ENCODE measurements around the gene HS3ST6.
"Not testable (repeated sequence)": the region's sequence is repeated elsewhere in the genome, so short reads cannot be mapped to it uniquely, and the experiment has no call there.

The HS3ST6 gene

DNA sequence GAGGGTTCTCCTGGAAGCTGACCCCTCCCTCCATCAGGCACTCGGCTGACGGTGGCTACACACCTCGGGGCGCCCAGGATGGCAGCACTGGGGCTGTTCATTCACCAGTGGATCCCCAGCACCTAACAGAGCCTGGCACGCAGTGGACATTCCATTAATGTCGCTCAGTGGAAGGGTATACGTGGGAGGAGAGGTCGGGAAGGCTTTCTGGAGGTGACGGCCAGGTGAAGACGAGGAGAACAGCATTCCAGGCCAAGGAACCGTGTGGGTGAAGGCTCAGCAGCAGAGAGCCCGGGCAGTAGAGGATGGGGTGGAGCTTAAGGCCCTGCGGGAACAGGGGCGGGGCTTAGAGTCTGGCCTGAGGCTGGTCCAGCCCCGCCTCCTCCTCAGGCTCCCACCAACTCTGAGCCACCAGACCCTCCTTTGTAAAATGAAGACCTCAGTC is 2.5 kb upstream of the HS3ST6 start:
- peak; percentile 82 for ATAC-seq
- TF ChIP-seq TOX (CRISPR knock-in tag; IDR thresholded peaks at IDR 0.05; ENCODE audit: borderline replicate concordance), result no peak

DNA sequence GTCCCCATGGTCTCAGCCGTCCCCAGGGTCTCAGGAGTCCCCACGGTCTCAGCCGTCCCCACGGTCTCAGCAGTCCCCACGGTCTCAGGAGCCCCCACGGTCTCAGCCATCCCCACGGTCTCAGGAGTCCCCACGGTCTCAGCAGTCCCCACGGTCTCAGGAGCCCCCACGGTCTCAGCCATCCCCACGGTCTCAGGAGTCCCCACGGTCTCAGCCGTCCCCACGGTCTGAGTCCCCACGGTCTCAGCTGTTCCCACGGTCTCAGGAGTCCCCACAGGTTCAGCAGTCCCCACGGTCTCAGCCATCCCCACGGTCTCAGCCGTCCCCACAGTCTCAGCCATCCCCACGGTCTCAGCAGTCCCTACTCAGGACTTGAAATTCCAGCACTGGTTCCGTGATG is 1.9 kb upstream of the HS3ST6 start:
- not testable (repeated sequence) for ATAC-seq

- no peak for TF ChIP-seq TCF4 (CRISPR knock-in tag; IDR thresholded peaks at IDR 0.05; ENCODE audit: borderline replicate concordance)
- TF ChIP-seq ESRRG (CRISPR knock-in tag; IDR thresholded peaks at IDR 0.05), result no peak
- no peak for TF ChIP-seq ZFP3 (CRISPR knock-in tag; IDR thresholded peaks at IDR 0.05)
- TF ChIP-seq TSHZ2 (CRISPR knock-in tag; IDR thresholded peaks at IDR 0.05), result no peak
- no peak for TF ChIP-seq ZNF70 (CRISPR knock-in tag; IDR thresholded peaks at IDR 0.05)
- no peak for TF ChIP-seq POU6F1 (CRISPR knock-in tag; IDR thresholded peaks at IDR 0.05; ENCODE audit: borderline replicate concordance, low read depth)
- TF ChIP-seq ZNF8 (CRISPR knock-in tag; IDR thresholded peaks at IDR 0.05), result no peak
- TF ChIP-seq CSRNP3 (CRISPR knock-in tag; IDR thresholded peaks at IDR 0.05), result no peak
- no peak for TF ChIP-seq RARB (CRISPR knock-in tag; IDR thresholded peaks at IDR 0.05)
- no peak for TF ChIP-seq CSDC2 (CRISPR knock-in tag; IDR thresholded peaks at IDR 0.05)
- TF ChIP-seq ZNF565 (CRISPR knock-in tag; conservative IDR thresholded peaks at IDR 0.05; ENCODE audit: low read depth), result no peak
- TF ChIP-seq OSR1 (CRISPR knock-in tag; IDR thresholded peaks at IDR 0.05), result no peak
- no peak for TF ChIP-seq GLIS3 (CRISPR knock-in tag; IDR thresholded peaks at IDR 0.05)
- no peak for TF ChIP-seq TOX (CRISPR knock-in tag; IDR thresholded peaks at IDR 0.05; ENCODE audit: borderline replicate concordance)
Measured at GRCh38 chr16:1919327-1919998, 1.2 kb upstream of the HS3ST6 start.

DNA sequence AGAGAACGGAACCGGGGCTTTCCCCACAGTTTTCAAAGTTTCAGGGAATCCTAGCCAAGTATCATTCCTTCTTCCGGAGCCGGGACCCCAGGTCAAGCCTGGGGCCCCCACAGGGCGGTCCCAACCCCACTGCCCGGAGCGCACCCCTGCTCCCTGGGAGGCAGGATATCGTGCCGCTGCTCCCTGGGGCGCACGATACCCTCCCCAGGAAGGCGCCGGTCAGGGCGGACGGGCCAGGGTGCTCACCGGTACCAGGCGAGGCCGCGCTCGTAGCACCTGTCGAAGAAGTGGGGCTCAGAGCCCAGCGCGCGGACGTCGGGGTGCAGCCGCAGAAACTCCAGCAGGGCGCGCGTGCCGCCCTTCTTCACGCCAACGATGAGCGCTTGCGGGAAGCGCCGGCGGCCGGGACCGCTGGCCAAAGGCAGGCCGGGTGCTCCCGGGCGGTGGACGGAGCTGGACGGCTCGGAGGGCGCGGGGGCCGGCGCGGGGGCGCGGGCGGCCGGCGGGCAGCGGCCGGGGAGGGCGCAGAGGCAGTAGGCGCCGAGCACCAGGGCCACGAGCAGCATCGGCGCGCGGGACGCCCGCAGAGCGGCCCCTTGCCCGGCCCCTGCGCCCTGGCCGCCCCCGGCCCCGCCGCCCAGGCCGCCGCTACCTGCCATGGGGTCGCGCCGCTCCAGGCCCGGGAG is 407 bp downstream of the HS3ST6 start:
- TF ChIP-seq CSRNP3 (CRISPR knock-in tag; IDR thresholded peaks at IDR 0.05), result no peak
- no peak for TF ChIP-seq ZFP30 (CRISPR knock-in tag; IDR thresholded peaks at IDR 0.05)
- no peak for TF ChIP-seq ESRRG (CRISPR knock-in tag; IDR thresholded peaks at IDR 0.05)
- no peak for TF ChIP-seq ZNF70 (CRISPR knock-in tag; IDR thresholded peaks at IDR 0.05)
- no peak for TF ChIP-seq BACH2 (CRISPR knock-in tag; IDR thresholded peaks at IDR 0.05; ENCODE audit: borderline replicate concordance)
- no peak for TF ChIP-seq OSR1 (CRISPR knock-in tag; IDR thresholded peaks at IDR 0.05)
- TF ChIP-seq CREB5 (CRISPR knock-in tag; IDR thresholded peaks at IDR 0.05; ENCODE audit: low read depth), result no peak
- TF ChIP-seq RARB (CRISPR knock-in tag; IDR thresholded peaks at IDR 0.05), result no peak
- TF ChIP-seq TCF4 (CRISPR knock-in tag; IDR thresholded peaks at IDR 0.05; ENCODE audit: borderline replicate concordance), result no peak
- no peak for TF ChIP-seq ISL1 (CRISPR knock-in tag; IDR thresholded peaks at IDR 0.05)
- TF ChIP-seq, protein P1, sequence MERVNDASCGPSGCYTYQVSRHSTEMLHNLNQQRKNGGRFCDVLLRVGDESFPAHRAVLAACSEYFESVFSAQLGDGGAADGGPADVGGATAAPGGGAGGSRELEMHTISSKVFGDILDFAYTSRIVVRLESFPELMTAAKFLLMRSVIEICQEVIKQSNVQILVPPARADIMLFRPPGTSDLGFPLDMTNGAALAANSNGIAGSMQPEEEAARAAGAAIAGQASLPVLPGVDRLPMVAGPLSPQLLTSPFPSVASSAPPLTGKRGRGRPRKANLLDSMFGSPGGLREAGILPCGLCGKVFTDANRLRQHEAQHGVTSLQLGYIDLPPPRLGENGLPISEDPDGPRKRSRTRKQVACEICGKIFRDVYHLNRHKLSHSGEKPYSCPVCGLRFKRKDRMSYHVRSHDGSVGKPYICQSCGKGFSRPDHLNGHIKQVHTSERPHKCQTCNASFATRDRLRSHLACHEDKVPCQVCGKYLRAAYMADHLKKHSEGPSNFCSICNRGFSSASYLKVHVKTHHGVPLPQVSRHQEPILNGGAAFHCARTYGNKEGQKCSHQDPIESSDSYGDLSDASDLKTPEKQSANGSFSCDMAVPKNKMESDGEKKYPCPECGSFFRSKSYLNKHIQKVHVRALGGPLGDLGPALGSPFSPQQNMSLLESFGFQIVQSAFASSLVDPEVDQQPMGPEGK (CRISPR knock-in tag; IDR thresholded peaks at IDR 0.05; ENCODE audit: borderline replicate concordance), result no peak
- no peak for TF ChIP-seq TOX (CRISPR knock-in tag; IDR thresholded peaks at IDR 0.05; ENCODE audit: borderline replicate concordance)
- no peak for TF ChIP-seq PPARA (CRISPR knock-in tag; IDR thresholded peaks at IDR 0.05; ENCODE audit: borderline replicate concordance)
- no peak for TF ChIP-seq ZFP3 (CRISPR knock-in tag; IDR thresholded peaks at IDR 0.05)
- no peak for ATAC-seq

More at GRCh38 chr16:1919327-1919998, 1.2 kb upstream of the HS3ST6 start:
- peak; percentile 39 for ATAC-seq
